GM19025 (cell line): ENCODE data around the gene DET1.
A peak's percentile ranks its signal among the peaks of the same experiment; 100 is the strongest.
"Not testable (repeated sequence)": the region's sequence is repeated elsewhere in the genome, so short reads cannot be mapped to it uniquely, and the experiment has no call there.

Experiments used
- ATAC-seq: cut with Tn5 transposase; IDR thresholded peaks from one replicate; pipeline ENCODE4 v1.9.1; 2021; ENCODE audit warnings: mild to moderate bottlenecking, low read depth, moderate library complexity; ENCODE audit not compliant: unreplicated experiment

DET1 gene

DNA sequence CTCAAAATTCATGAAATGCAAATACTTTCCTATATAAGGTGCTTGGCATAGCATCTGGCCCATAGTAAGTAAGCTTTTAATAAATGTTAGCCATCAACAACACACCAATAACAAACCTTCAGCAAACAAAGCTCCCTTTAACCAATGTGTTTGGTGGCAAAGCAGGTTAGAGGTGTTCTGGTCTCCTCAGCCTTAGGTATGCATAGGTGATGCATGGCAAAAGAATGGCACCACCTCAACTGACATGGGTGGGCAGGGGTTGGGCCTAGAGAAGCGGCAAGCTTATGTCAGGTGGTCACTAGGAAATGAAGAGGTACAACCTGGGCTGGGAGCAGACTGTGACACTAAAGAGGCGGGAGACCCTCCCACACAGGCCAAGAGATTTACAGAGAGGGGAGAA is 40.8 kb downstream of the DET1 start:
- no peak for ATAC-seq

GRCh38 chr15:88504445-88504844 is 42.0 kb downstream of the DET1 start:
- ATAC-seq: no peak

DNA sequence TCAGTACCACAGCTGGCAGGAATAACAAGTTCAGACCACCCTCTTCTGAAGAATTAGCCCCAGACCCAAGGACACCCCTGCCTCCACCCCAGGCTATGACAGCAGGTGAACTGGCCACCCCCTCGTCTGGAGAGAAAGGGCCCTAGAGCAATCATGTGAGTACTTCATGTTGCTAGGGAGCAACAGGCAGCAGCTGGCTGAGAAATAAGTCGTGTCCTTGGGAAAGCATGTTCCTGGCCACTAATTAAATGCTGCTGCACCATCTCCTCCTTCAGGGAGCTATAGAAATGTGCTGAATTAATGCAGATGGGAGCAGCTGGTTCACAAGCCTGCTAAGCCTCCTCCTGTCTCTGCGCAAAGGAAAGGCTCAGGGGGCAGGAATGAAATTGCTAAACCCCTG is 47.5 kb downstream of the DET1 start:
- ATAC-seq: no peak

DNA sequence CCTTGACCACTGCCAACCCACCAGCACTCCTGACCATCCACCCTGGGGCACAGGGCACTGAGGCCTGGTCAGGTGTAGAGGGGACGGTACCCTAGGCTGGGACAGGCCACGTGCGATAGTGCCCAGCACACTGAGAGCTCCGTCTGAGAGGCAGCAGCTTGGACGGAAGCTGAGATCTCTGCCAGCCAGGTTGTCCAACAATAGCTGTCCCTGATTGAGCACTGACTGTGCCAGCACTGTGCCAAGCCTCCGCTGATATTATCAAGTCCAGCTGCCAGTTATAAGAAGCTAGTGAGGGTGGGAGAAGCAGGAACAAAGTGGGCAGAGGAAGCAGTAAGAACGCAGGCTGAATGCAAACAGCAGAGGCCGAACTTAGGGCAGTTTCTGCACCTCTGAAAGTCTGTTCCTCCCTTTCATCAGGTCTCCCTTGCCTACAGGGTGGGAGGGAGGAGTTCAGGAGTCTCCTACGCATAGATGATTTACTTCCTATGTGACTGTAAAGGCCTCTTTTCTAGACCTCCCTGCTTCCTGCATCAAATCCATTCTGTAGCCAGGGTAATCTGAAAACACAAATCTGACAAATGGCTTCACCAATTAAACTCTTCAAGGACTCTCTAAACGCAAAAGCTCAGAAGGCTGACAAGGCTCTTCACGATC is 49.2 kb downstream of the DET1 start:
- no peak for ATAC-seq

- ATAC-seq: no peak
Observed at GRCh38 chr15:88493844-88494243, 52.6 kb downstream of the DET1 start.

DNA sequence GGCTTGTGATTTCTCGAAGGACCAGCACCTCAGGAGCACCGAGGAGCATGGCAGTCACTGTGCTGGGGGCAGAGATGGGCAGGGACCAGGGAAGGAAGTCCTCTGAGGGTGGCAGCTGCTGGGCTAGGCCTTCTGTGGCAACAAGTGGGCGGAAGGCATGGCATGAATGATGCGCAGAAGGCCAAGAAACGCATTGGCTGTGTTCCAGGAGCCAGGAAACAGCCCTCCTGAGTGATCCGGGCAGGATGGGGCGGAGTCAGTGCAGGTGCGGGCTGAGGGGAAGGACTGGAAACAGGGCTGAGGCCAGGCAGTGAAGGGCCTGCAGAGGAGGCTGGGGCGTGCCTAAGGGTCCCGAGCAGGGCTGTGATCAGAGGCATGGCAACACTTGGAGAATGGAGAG is 55.3 kb downstream of the DET1 start:
- ATAC-seq: no peak

GRCh38 chr15:88490036-88490435 is 56.4 kb downstream of the DET1 start:
- ATAC-seq: no peak

GRCh38 chr15:88489321-88489720 is 57.2 kb downstream of the DET1 start:
- ATAC-seq: no peak

- no peak for ATAC-seq
Observed at GRCh38 chr15:88487796-88488523, 58.5 kb downstream of the DET1 start.

GRCh38 chr15:88487178-88487795 is 59.2 kb downstream of the DET1 start:
- ATAC-seq: no peak

DNA sequence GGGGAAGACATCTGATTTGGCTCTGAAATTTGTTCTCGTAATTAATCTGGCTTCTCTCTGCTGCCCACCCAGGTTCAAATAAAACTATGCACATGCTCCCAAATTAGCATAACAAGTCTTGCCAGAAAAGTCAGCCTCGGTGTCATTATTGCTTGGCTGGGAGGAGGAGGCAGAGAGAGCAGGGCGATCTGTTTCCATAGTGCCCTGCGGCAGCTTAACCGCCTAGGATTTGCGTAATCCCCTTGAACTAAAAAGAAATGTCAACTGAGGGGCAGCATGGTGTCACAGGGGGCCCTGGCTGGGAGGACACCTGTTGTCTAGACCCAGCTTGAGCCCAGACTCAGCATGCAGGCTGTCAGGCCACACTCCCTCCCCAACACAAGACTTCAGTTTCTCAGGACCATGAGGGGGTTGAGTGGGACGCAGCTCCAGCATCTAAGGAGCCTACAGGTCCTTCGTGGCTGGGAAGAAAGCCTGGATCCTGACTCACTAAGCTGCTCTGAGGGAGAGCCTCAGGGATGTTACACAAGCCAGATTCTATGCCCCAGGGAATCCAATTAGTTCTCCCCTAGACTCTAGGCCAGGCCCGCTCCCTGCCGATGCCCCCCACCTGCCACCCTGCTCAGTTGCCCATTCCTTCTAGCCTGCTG is 61.7 kb downstream of the DET1 start:
- no peak for ATAC-seq

GRCh38 chr15:88482263-88482662 is 64.2 kb downstream of the DET1 start:
- no peak for ATAC-seq

GRCh38 chr15:88480981-88481380 is 65.5 kb downstream of the DET1 start:
- ATAC-seq: no peak

- ATAC-seq: no peak
Observed at GRCh38 chr15:88479169-88479568, 67.3 kb downstream of the DET1 start.

GRCh38 chr15:88477904-88478303 is 68.6 kb downstream of the DET1 start:
- ATAC-seq: no peak

DNA sequence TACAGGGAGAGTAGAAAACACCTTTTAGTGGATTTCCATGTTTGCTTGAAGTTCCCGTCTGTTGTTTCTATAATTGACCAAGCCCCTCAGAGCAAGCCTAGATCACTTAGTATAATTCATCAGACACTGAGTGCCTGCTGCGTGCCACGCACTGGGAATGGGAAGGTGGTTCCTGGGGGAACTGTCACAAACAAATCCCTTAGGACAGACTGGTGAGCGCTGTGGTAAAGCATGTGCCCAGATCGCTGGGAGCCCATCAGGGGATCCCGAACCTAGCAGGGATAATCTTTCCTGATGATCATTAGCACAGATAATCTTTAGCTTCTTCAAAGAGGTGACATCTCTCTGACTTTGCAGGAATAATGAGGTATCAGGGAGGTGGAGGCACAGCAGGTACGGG is 69.4 kb downstream of the DET1 start:
- no peak for ATAC-seq

GRCh38 chr15:88476635-88477060 is 69.8 kb downstream of the DET1 start:
- no peak for ATAC-seq

GRCh38 chr15:88473661-88474293 is 72.7 kb downstream of the DET1 start:
- not testable (repeated sequence) for ATAC-seq

- peak; percentile 36 for ATAC-seq
Observed at GRCh38 chr15:88472225-88472624, 74.3 kb downstream of the DET1 start.

GRCh38 chr15:88470625-88471372 is 75.7 kb downstream of the DET1 start:
- no peak for ATAC-seq
